Measurements from ENCODE around the gene GAS2L1.

Gene GAS2L1

DNA sequence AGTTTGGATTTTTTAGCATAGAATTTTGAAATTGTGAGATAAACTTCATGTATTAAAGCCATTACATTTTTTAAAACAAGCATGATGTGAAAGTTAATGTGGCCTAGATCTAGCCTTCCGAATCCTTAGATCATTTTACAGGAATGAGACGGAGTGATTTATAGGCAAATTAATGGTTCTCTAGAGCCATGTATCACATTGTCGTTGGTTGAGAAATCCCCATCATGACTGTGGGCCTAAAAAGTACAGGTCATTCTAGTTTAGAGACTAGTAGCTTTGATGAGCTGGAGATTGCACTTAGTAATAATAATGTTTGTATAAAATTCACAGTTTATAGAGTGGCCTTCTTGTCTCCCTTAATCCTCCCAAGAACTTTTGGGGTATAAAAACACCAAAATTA is 31.3 kb upstream of the GAS2L1 start:
- H3K9me3 ChIP-seq, result no peaks in the 10 kb centered on the region
- H3K4me2 ChIP-seq, result no peak overlapping the region
- H4K20me1 ChIP-seq, result peaks cover 100% of the 10 kb centered on the region
- H3K9ac ChIP-seq, result no peak overlapping the region
- TF ChIP-seq Cebpa-rat (IDR thresholded peaks at IDR 0.05), result no peak
- no peak overlapping the region for H3K4me3 ChIP-seq
- peaks cover 41% of the 10 kb centered on the region for H3K4me1 ChIP-seq
- H3K27ac ChIP-seq, result no peak overlapping the region
- peaks cover 100% of the 10 kb centered on the region for H3K36me3 ChIP-seq
- no peaks in the 10 kb centered on the region for H3K27me3 ChIP-seq

DNA sequence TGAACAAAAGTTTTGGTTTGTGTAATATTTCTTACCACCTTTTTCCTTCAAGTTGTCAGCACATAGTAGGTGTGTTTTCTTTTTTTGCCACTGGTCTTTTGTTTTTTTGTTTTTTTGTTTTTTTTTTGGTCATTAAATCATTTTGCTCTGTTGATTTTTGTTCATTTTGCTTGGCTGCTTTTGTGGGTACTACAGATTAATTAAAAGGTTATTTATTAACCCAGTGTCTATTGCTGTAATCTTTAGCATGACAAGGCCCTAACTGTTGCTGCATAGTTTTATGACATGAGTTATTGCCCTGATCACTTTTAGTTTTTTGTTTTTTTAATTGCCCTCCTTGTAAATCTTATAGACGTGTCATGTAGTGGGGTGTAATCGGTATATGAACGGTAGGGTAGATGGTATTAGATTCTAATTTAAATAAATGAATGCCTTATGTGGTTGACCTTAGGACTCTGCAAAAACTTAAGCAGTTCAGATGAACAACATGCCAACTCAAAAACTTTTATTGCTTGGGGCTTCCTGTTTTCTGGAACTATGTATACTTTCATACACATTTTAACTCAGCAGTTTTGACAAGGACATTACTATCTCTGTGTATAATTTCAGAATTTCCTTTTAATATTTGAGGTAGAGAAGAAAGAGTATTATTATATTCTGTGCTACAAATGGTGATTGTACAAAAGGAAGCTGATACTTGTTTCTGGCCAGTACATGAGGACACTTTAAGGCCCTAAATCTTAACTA is 30.5 kb upstream of the GAS2L1 start:
- Histone ChIP-seq H3K9ac (no peak overlapping the region), H3K4me3 (no peak overlapping the region), H3K9me3 (no peaks in the 10 kb centered on the region), H4K20me1 (peaks cover 100% of the 10 kb centered on the region), H3K27ac (no peak overlapping the region), H3K4me1 (peaks cover 32% of the 10 kb centered on the region), H3K36me3 (peaks cover 100% of the 10 kb centered on the region), H3K4me2 (no peak overlapping the region), H3K27me3 (no peaks in the 10 kb centered on the region)
- no peak for TF ChIP-seq Cebpa-rat (IDR thresholded peaks at IDR 0.05)

GRCh38 chr22:29277927-29278326 is 28.5 kb upstream of the GAS2L1 start:
- no peak overlapping the region for H3K4me2 ChIP-seq
- H3K27me3 ChIP-seq, result no peaks in the 10 kb centered on the region
- H3K4me3 ChIP-seq, result no peak overlapping the region
- H4K20me1 ChIP-seq, result peaks cover 100% of the 10 kb centered on the region
- TF ChIP-seq Cebpa-rat (IDR thresholded peaks at IDR 0.05), result no peak
- H3K27ac ChIP-seq, result no peak overlapping the region
- peaks cover 13% of the 10 kb centered on the region for H3K4me1 ChIP-seq
- H3K9ac ChIP-seq, result no peak overlapping the region
- H3K36me3 ChIP-seq, result peaks cover 100% of the 10 kb centered on the region
- H3K9me3 ChIP-seq, result no peaks in the 10 kb centered on the region

DNA sequence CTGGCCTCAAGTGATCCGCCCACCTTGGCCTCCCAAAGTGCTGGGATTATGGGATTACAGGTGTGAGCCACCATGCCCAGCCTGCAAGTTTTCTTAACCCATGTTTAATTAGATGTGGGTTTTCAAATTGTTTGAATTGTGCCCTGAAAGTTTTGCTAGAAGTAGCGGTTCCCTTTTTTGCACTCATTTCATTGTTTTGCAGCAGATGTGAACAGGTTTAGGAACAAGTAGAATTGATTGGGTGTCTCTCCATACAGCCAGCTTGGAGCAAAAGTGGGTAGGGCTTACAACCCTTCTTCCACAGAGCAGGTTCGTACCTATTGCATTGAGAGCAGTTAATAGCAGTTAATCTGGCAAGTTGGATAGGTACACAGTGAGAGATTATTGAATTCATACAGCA is 22.3 kb upstream of the GAS2L1 start:
- Histone ChIP-seq H3K4me2 (no peak overlapping the region), H3K27ac (no peak overlapping the region), H4K20me1 (peaks cover 100% of the 10 kb centered on the region), H3K9ac (no peak overlapping the region), H3K27me3 (no peaks in the 10 kb centered on the region), H3K36me3 (peaks cover 100% of the 10 kb centered on the region), H3K9me3 (no peaks in the 10 kb centered on the region), H3K4me3 (no peak overlapping the region), H3K4me1 (no peaks in the 10 kb centered on the region)
- no peak for TF ChIP-seq Cebpa-rat (IDR thresholded peaks at IDR 0.05)

DNA sequence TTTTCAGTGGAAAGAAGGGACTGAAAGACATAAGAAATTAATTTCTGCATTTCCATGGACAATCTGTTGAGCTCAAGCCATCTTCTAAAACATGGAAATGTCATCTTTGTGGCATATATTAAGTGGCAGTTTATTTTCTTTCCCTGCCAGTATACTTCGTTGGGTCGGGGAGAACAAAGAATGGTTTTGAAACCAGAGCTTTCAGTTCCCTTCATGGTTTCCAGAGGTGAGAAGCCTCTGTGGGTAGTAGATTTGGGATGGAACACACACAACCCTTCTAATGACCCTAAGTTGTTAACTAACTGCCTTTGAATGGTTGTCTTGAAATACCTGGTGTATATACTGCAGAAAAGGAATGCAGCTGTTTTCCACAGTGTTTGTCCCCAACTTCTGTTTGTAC is 17.6 kb upstream of the GAS2L1 start:
- no peaks in the 10 kb centered on the region for H3K9me3 ChIP-seq
- H3K27me3 ChIP-seq, result no peaks in the 10 kb centered on the region
- H3K36me3 ChIP-seq, result peaks cover 98% of the 10 kb centered on the region
- no peaks in the 10 kb centered on the region for H3K4me1 ChIP-seq
- TF ChIP-seq Cebpa-rat (IDR thresholded peaks at IDR 0.05), result no peak
- H4K20me1 ChIP-seq, result peaks cover 100% of the 10 kb centered on the region
- H3K9ac ChIP-seq, result no peak overlapping the region
- H3K4me2 ChIP-seq, result no peak overlapping the region
- no peak overlapping the region for H3K4me3 ChIP-seq
- no peak overlapping the region for H3K27ac ChIP-seq

- Histone ChIP-seq H3K27me3 (no peaks in the 10 kb centered on the region), H3K4me3 (no peak overlapping the region), H4K20me1 (peaks cover 100% of the 10 kb centered on the region), H3K9ac (no peak overlapping the region), H3K4me2 (no peak overlapping the region), H3K9me3 (no peaks in the 10 kb centered on the region), H3K27ac (no peak overlapping the region), H3K36me3 (peaks cover 98% of the 10 kb centered on the region), H3K4me1 (no peaks in the 10 kb centered on the region)
- TF ChIP-seq Cebpa-rat (IDR thresholded peaks at IDR 0.05), result no peak
Measured at GRCh38 chr22:29290061-29290460, 16.4 kb upstream of the GAS2L1 start.

DNA sequence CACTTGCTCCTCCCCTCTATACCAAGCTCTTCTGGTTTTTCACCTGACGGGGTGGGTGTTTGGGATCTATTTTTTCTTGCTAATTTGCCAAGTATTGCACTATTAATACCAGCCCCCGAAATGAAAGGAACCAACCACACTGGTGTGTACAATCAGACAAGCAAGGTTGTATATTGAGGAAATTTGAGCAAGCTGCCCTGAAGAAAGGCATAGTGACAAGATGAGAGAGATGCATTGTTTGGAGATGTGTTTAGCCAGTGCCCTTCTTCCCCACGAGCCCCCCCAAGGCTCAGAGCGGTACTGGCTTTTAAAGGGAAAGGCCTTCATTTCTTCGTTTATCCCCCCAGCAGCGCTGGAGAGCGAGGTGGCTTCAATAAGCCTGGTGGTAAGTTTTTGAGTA is 15.2 kb upstream of the GAS2L1 start:
- Histone ChIP-seq H3K36me3 (peaks cover 98% of the 10 kb centered on the region), H4K20me1 (peaks cover 100% of the 10 kb centered on the region), H3K4me3 (no peak overlapping the region), H3K9me3 (no peaks in the 10 kb centered on the region), H3K4me2 (no peak overlapping the region), H3K4me1 (no peaks in the 10 kb centered on the region), H3K9ac (no peak overlapping the region), H3K27me3 (no peaks in the 10 kb centered on the region), H3K27ac (no peak overlapping the region)
- no peak for TF ChIP-seq Cebpa-rat (IDR thresholded peaks at IDR 0.05)

GRCh38 chr22:29292379-29292778 is 14.1 kb upstream of the GAS2L1 start:
- H3K27me3 ChIP-seq, result no peaks in the 10 kb centered on the region
- H3K9me3 ChIP-seq, result no peaks in the 10 kb centered on the region
- H3K9ac ChIP-seq, result no peak overlapping the region
- peaks cover 98% of the 10 kb centered on the region for H3K36me3 ChIP-seq
- H4K20me1 ChIP-seq, result peaks cover 100% of the 10 kb centered on the region
- H3K4me2 ChIP-seq, result no peak overlapping the region
- no peak for TF ChIP-seq Cebpa-rat (IDR thresholded peaks at IDR 0.05)
- no peak overlapping the region for H3K4me3 ChIP-seq
- H3K27ac ChIP-seq, result no peak overlapping the region
- no peaks in the 10 kb centered on the region for H3K4me1 ChIP-seq

DNA sequence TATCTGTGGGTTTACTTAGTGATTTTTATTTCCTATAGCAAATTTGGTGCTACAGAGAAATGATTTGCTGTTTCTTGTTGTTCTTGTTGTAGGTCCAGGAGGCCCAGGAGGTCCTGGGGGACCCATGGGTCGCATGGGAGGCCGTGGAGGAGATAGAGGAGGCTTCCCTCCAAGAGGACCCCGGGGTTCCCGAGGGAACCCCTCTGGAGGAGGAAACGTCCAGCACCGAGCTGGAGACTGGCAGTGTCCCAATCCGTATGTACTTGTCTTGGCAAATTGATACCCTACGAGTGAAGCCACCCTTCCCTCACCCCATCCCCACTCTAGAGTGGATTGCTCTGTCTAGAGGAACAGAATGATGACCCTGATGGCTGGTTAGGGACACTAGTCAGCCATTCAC is 7.8 kb upstream of the GAS2L1 start:
- H4K20me1 ChIP-seq, result peaks cover 98% of the 10 kb centered on the region
- no peak overlapping the region for H3K4me2 ChIP-seq
- H3K36me3 ChIP-seq, result peaks cover 82% of the 10 kb centered on the region
- H3K4me3 ChIP-seq, result no peak overlapping the region
- no peak overlapping the region for H3K9ac ChIP-seq
- no peaks in the 10 kb centered on the region for H3K27me3 ChIP-seq
- H3K27ac ChIP-seq, result no peak overlapping the region
- H3K9me3 ChIP-seq, result no peaks in the 10 kb centered on the region
- TF ChIP-seq Cebpa-rat (IDR thresholded peaks at IDR 0.05), result no peak
- H3K4me1 ChIP-seq, result peaks cover 20% of the 10 kb centered on the region

DNA sequence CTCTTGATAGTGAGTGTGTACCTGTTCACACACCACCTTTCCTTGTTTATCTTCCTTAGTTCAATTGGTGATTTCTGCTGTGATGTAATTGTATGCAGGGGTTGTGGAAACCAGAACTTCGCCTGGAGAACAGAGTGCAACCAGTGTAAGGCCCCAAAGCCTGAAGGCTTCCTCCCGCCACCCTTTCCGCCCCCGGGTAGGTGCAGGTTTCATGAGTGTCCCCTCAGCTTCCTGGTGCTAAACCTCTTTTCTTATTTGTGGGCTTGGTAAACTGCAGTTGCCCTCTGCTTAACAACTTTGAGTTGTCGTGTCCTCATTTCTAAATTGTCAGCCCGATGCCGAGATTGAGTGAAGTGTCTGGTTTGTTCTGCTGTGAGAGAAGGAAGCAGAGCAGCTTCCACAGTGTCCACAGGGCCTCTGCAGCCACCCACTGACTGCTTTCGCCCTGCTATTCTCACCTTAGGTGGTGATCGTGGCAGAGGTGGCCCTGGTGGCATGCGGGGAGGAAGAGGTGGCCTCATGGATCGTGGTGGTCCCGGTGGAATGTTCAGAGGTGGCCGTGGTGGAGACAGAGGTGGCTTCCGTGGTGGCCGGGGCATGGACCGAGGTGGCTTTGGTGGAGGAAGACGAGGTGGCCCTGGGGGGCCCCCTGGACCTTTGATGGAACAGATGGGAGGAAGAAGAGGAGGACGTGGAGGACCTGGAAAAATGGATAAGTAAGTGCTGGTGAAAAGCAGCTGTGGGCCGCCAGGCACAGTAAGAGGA is 7.1 kb upstream of the GAS2L1 start:
- Histone ChIP-seq H3K4me2 (no peak overlapping the region), H4K20me1 (peaks cover 92% of the 10 kb centered on the region), H3K27me3 (no peaks in the 10 kb centered on the region), H3K9ac (no peak overlapping the region), H3K4me1 (peaks cover 27% of the 10 kb centered on the region), H3K9me3 (no peaks in the 10 kb centered on the region), H3K36me3 (peaks cover 75% of the 10 kb centered on the region), H3K27ac (no peak overlapping the region), H3K4me3 (no peak overlapping the region)
- no peak for TF ChIP-seq Cebpa-rat (IDR thresholded peaks at IDR 0.05)

All from BLaER1 (cell line).